Right forelimb (tissue), 1 donor: ENCODE results near the gene LPGAT1.

ENCODE experiments used
- DNase-seq: peaks from one replicate; pipeline ENCODE4 v3.0.0-alpha.2; 2018

LPGAT1 gene

DNA sequence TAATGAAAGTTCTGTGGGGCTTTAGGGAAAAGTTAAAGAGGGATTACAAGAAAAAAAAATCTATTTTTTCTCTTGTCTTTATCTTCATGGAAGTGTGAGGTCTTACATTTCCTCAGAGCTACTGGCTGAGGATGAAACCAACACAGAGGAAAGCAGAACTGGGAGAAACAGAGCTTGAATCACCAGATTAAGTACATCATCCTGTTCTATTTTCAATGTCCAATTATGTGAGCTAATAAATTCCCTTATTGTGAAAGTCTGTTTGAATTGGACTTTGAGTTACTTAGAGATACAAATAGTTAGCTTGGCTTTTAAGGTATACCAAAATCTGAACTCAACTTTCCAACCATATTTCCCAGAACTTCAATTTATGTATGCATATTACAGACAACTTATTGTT, 69.2 kb downstream of the LPGAT1 start:
- DNase-seq = no peak

DNA sequence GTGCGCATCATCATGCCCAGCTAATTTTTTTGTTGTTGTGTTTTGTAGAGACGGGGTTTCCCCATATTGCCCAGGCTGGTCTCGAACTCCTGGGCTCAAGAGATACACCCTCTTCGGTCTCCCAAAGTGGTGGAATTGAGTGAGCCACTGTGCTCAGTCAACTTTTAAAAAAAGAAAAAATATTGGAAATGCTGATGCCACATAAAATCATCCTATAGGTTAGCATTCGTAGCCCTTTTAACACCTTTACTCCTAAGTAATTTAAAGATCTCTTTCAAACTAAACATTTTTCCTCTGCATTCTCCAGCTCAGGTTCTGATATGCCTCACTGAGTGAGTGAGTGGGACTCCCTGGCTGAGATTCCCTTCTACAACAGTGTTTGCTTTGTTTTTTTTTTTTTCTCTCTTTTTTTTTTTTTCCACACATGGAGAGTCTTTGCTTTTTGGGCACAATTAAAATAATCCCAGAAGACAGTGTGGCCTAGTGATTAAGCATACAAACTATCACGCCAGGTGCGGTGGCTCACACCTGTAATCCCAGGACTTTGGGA, 74.0 kb downstream of the LPGAT1 start:
- no peak for DNase-seq

DNA sequence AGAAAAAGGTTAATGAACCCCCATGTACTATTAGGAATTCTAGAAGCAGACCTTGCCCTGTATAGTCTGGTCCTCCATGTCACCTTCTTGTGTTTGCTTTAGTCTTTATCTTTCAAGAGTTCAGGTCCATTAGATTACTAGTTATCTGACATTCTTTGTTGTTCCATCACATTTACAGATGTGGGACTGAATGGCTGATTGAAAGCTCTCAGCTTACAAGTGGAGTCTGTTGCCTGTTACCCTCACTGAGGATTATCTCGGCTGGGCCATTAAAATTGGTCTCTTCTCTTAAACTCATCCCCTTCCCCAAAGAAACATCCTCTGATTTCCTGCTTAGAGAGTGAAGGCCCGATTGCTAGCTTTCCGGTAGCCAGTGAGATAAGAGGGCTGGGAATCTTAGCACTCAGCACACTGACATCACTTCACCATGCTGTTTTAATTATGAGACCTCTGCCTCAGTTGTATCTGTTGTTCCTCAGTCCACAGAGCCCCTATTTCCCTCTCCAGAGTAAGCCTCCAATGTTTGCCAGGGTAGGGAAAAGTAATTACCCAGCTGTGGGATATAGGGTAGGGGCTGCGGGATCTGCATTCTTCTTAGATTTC, 76.8 kb downstream of the LPGAT1 start:
- no peak for DNase-seq

DNA sequence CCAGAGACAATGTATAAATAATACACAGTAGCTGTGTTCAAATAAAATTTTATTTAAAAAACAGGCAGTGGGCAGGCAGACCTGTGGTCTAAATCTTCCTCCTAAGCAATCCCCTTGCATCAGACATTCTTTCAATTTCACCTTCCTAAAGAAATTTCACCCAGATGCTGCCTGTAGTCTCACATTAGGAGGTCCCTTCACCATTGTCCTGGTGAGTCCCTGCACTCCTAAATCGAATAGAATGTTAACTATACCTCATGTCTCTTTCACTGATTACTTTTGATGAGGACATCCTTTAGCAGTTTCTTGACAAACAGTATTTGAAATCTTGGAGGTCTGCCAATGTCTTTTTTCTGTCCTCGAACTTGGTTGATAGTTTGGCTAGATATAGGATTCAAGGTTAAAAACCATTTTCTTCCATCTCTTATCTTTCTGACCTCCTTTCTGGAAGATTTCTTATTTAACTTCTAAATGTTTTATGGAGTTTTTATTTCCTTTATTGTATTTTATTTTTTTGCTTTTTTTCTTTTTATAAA, 77.5 kb downstream of the LPGAT1 start:
- DNase-seq = no peak

DNA sequence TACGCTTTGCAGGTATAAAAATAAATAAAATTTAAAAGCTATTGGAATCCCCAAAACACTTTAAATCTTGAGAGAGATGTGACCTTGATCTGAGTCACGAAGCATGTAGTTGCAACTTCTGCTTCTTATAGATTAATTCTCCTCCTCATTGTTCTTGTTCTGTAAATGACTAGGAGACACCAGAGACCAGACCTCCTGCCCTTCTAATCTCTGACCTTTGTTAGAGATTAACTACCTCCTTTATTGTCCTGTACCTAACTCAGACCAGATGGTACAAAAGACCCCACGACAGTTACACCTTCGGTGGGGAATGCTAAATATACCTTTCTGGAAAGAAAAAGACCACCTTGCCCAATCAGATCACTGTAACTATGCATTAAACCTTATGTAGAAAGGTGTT, 78.2 kb downstream of the LPGAT1 start:
- DNase-seq = no peak

DNA sequence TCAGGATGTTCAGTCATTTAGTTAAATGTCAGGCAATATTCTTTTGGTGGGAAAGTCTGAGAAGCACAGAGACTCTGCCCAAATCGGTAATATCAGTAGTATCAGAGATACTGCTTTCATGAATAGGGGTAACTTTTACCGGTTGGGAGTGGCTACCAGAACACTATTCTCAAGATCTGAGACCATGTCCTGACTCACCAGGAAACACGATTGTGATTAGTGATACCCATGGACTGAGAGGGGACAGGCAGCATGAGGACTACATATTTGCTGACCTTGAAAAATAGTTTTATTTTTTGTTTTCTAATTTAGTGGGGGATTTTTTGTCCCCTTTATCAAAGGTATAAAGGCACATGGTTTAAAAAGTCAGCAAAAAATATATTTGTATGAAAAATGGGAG, 79.1 kb downstream of the LPGAT1 start:
- no peak for DNase-seq

DNA sequence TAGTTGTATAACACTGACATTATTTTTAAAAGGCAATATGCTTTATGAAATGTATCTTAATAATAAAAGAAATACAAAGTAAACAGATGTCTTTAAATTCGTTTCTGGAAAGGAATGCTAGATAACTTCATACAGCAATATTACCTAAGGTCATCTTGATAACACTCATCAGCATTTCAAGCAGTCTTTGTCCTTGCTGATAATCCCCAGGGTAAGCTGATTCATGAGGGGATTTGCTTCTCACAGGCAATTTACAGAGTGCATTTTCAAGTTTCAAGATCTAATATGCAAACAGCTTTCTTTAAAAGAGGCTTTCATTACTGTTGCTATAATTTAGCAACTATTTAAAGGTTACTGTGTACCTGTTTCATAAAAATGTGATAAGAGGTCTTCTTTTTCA, 80.0 kb downstream of the LPGAT1 start:
- DNase-seq = no peak

DNA sequence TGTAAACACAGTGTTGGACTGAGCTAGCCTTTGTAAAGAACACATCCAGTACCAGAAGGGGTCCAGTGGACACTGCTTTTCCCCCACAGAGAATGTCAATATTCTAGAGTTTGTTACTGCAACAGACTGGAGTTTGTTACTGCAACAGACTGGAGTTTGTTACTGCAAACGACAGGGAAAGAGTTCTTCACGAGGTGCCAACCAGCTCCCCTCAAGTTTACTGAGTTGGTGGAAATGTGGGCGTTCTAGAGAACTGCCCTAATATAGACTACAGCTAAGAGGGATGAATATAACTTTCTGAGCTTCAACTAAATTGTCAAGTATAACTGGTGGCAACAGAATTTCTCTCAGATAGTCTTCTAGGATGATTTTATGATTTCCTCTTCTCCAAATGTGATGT, 81.3 kb downstream of the LPGAT1 start:
- DNase-seq = no peak

DNA sequence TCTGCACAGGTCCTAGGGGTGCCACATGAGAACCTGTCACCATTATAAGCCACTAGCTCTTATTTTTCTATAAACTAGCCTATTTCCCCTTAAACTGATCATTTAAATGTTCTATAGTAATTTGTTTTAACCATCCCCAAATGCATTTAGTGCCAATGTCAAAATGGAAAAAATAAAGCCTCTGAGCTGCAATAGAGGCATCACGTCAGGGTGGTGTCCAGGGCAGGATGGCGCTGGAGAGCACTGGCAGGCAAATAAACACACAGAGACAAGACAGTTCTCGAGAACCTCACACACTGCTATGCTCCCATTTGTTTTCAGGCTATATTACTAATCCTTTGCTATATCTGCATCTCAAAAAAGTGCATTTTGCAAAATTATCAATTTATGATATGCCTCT, 81.8 kb downstream of the LPGAT1 start:
- no peak for DNase-seq

DNA sequence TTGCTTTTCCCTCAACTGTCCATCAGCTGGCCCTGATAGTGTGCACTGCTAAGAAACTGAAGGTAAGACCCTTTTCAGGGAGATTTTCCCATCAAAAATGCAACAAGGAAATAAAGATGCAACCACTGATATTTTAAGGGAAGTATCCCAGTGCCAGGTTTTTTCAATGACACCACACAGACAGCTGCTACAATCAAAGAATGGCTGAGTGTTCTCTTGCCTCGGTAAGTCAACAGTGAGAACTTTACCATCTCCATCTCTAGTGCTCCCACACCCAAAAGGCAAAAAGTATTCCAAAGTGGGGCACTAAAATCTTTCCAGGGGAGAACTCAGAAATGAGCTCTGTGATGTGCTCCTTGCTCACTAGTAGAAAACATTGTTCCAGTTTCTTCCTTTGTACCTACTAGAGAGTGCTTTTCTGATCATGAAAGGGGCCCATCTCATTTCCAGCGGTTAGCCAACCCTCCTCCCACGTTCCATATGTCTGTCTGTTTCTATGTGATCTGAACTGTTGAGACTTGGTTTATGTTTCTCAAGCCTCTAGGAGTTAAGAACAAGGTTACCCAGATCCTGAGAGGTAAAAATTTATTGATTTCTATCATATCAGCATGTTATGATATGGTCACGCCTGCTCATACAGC, 87.6 kb downstream of the LPGAT1 start:
- DNase-seq = no peak

DNA sequence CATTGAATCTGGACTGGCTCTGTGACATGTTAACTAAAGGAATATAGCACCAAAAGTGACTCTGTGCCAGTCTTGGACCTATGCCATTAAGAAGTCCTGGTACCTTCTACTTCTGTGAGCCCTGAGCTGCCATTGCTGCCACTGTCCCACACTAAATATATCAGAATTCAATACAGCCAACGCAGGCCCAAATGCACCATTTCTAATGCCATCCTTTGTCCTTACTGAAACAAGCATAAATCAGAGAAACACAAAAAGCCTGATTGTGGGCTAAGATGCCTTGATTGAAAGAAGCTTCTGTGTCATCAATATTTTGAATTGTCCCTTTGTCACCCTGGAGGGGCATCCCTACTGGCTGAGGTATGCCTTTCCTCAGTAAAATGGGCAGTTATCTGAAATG, 88.3 kb downstream of the LPGAT1 start:
- no peak for DNase-seq

DNA sequence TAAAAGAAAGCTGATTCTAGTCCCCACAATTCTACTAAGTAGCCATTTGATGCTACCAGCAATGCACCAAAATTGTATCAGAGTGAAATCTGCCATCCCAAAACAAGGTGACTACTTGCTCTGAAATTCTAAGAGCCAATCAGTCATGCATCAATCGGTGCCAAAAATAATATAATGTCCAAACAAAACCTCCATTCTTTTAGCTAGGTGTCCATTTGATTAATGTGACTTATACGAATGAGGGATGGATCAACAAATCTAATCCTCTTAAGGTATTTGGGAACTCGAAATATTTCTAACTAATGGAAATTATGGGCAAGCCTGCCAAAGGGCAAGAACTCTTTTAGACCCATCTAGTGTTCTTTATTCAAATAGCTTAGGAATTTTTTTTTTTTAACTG, 88.8 kb downstream of the LPGAT1 start:
- no peak for DNase-seq

DNA sequence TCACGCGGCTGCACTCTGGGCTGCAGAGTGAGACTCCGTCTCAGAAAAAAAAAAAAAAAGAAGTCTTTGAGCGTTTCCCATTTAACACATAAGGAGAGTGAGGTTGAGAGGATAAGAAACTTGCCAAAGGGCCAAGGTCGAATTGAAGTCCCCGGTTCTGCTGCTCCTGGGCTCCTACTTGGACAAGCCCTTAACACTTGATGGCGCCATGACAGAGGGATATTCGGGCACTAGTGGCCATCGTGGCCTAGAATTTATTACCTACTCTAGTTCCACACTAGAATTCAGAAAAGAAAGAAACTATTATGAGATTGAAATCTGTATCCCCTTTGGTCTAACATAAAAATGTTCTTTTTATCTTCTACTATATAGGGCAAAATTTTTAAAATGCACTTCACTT, 89.4 kb downstream of the LPGAT1 start:
- DNase-seq = no peak

DNA sequence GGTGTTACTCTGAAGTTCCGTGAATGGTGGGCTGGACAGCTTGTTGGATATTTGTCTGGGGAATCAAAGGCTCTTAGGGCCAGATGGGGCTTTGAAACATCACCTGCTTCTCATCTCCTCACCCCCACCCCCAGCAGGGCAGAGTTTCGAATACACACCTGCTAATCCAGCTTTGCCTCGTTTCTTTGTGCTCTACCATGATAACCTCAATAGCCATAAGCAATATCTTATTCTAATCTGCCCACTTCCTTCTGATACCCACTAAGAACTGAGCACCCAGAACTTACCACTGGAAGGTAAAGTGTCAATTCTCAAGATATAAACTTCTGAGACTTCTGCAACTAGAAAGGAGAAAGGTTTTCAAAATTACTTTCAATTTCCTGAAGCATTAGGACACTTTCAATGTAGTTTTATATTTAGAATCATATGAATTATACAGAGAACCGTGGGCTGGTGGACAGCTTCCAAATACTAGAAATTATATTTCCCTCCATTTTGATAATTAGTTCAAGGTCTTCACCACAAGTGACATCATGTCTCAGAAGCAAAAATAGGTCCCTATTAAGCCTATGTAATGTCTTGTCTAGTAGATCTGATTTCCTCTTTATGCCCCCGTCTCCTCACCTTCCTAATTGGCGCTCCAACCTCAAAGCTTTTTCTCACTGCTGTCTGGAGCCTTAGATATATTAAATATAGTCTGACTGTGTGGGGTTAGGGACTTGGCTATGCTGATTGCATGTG, 90.7 kb downstream of the LPGAT1 start:
- no peak for DNase-seq

DNA sequence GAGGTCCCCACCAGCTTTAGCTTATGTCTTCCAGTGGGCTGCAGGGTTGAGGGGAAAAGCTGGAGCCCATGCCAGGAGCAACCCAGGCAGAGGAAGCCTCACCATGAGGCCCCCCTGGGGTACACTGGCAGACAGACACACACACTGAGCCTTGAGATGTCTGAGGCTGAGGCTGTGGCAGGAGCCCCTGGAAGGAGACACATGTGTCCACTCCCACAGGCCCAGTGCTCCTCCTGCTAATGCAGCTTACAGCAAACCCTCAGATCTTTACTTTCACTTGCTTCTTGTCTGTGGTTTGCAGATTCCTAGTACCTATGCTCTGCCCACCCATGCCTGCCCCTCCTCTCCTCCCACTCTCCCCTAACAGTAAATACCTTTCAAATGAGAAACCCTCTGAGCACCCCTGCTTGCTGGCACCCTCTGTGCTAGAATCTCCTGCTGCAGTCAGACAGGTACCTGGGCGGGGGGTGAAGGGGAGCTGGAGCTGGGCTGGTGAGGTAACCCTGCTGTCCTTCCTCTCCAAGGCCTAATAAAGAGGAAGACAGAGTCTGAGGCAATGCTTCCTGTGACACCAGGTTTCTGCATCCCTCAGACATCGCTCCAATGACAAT, 91.8 kb downstream of the LPGAT1 start:
- no peak for DNase-seq

DNA sequence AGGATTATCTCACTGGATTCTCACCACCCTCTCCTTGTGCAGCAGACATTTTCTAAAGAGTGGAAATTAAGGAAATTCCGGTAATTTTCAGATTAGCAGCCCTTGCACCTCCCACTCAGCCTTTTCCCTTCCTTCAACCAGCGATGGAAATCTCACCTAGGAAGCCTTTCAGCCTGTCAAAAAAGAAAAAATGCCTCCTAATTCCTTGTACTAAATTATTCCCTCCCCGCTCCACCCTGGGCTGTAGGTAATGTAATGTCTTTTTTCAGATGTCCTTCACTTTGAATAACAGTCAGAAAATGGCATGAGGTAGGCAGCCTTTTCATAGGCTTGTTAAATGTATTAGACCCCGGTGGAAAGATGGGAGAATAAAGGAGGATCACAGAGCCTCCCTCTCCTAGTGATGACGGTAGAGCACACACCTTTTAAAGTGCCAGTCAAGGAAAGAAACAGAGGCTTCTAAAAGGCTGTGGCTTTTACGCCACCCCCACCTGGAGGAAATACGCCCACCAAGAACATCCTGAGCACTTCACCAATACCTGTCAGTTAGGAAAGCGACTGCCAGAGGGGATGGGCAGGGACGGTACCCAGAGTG, 92.4 kb downstream of the LPGAT1 start:
- DNase-seq = no peak

DNA sequence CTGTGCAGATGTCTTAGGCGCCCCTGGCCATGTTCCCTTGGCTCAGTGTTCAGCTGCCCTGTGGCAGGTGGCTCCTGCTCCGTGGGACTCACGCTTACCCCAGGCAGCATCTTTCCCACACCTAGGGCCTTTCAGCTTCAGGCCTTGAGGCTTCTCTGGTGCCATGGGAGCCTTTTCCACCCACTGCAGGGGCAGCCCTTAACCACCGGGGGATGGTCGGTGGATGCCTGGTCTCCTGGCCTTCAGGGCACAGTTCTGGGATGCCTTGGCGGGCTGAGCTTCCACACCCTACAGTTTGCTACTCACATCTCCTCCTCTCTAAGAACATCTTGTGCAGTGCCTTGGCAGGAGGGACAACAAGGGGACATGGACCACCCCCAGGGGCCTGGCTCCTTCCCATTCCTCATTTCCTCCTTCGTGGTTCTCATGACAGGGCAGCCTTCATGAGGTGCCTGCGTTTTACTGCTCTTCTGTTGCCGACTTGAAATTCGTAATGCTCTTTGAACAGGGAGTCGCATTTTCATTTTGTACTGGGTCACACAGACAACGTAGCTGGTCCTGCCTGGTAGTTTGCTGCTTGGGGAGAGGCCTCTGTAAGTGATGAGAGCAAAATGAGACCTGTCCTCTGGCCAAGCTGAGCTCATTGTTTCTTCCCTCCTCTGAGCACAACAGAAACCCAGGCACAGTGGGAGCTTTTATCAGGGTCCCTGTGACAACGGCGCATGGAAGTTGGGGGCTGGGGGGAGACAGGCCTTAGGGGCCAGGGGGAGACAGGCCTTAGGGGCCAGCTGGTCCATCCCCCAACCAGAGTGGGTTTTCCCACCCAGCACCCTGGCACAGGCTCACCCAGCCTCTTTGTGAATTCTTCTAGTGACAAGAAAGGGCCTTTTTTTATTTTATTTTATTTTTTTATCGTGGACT, 93.2 kb downstream of the LPGAT1 start:
- DNase-seq = no peak

DNA sequence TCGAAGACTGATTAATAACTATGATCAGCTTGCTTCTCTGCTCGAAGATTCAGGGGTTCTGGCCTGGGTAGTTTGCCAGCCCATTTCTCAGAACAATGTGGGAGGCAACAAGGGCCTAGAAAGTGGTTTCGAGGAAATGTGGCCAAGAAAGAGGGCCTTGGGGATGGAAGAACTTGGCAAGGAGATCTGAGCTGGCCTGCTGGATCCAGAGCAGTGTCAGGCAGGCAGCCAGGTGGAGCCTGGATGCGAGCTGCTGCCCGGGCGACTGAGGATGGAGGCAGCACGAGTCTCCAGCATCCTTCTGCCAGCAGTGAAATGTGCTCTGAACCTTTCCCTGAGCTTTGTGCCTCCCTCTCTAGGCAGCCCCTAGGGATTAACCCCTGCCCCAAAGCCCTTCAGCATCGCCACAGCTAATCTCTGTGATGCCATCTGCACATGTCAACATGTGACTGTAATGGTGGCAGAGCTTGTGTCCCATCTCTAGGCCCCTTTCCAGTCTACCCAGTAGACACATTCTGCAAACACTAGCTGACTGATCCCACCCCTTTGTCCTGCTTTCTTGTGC, 94.1 kb downstream of the LPGAT1 start:
- DNase-seq = no peak

DNA sequence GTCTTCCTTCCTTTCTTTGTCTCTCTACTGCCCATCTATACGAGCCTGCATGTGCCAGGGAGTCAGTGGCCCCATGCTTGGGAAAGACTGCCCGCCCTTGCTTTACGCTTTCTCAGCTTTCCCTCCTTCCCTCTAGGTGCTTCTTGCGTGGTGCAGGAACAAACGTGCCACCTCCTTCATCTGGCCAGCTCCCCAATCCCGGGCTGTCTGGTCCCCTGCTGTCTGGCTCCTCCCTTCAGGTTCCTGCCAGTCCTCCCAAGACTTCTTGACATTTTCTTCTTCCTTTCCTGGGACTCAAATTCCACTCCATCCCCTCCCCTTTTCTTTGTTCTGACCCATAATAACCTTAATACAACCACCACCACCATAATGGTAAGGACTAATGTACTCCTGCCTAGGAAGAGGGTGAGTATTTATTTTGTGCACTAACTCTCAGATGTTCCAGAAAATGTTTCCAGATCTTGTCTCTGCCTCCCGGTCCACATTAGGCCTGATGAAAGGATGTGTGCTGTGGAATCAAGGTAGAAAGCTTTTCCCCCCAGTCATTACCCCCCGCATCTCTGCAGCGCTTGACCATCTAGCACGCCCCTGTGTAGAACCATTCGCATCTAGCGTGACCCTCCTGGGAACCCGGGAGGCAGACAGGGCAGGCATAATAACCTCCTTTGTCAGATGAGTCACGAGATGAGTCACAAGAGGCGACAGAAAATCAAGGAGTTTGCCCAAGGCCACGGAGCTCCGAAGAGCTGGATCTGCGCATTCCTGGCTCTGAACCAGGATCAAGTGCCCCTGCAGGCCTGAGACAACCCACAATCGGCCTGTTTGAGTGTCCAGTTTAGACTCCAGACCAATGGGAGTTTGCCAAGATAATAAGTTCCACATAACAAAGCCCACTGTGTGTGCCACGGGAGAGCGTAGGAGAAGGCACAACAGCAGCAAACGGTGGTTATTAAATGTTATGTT, 95.1 kb downstream of the LPGAT1 start:
- DNase-seq = no peak

DNA sequence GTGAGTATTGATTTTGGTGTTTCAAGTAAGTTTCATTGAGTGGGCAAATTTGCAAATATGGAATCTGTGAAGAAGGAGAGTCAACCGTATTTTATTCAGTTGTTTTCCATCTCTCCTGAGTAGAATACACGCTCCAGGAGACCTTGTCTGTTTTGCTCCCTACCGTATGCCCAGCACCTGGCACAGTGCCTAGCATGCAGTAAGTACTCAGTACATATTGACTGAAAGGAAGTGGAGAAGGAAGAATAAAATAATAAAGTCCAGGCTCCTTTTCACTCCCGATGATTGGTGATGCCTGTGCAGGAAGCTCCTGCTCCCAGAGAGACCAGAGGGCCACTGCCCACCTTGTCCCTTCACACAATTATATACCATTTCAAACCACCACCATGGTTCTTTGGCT, 95.8 kb downstream of the LPGAT1 start:
- no peak for DNase-seq
